ENCODE measurements around the gene SRP19.
"Not testable (repeated sequence)": the region's sequence is repeated elsewhere in the genome, so short reads cannot be mapped to it uniquely, and the experiment has no call there.

Gene SRP19

DNA sequence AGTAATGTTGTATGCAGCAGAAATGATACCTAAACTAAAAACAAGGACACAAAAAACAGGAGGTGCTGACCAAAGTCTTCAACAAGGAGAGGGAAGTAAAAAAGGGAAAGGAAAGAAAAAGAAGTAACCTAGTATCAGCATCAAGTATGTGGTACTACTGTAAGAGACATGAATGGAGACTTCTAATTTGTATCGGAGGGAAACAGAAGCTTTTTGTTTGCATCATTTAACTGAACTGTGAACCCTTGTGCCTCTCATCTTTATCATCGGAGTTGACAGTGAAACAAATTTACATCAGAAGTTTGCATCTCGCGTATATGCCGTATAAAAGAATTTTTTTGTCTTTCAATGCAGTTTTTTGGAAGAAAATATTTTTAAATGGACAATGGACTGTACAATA lies 6.3 kb downstream of the SRP19 start:
- Histone ChIP-seq H3K36me3 (ENCODE audit: insufficient read depth, low read length) (peaks cover 40% of the 10 kb centered on the region), H3K27ac (ENCODE audit: low read depth, low read length) (no peak overlapping the region), H3K4me1 (ENCODE audit: control insufficient read depth, insufficient read depth, low read length, unreplicated experiment) (peaks cover 21% of the 10 kb centered on the region), H2AFZ (ENCODE audit: low read length, unreplicated experiment) (no peak overlapping the region), H3K79me2 (ENCODE audit: control insufficient read depth, insufficient read depth, low read length, unreplicated experiment) (peaks cover 35% of the 10 kb centered on the region), H3K4me3 (ENCODE audit: low read depth, low read length) (no peak overlapping the region), H3K27me3 (ENCODE audit: insufficient read depth, low read length) (no peaks in the 10 kb centered on the region)

DNA sequence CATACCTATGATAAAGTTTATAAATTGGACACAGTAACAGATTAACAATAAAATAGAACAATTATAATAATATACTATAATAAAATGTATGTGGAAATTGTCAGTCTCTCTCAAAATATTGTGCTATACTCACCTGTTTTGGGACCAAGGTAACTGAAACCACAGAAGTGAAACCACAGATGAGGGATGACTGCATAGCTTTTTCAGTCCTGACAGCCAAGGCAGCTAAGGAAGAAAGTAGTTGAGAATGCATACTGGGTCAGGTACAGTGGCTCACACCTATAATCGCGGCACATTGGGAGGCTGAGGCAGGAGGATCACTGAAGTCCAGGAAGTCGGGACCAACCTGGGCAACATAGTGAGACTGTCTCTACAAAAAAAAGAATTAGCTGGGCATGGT lies 8.9 kb downstream of the SRP19 start:
- Histone ChIP-seq H3K4me3 (ENCODE audit: low read depth, low read length) (no peak overlapping the region), H3K79me2 (ENCODE audit: control insufficient read depth, insufficient read depth, low read length, unreplicated experiment) (peaks cover 12% of the 10 kb centered on the region), H3K36me3 (ENCODE audit: insufficient read depth, low read length) (peaks cover 30% of the 10 kb centered on the region), H3K4me1 (ENCODE audit: control insufficient read depth, insufficient read depth, low read length, unreplicated experiment) (no peaks in the 10 kb centered on the region), H3K27me3 (ENCODE audit: insufficient read depth, low read length) (no peaks in the 10 kb centered on the region), H2AFZ (ENCODE audit: low read length, unreplicated experiment) (no peak overlapping the region), H3K27ac (ENCODE audit: low read depth, low read length) (no peak overlapping the region)

DNA sequence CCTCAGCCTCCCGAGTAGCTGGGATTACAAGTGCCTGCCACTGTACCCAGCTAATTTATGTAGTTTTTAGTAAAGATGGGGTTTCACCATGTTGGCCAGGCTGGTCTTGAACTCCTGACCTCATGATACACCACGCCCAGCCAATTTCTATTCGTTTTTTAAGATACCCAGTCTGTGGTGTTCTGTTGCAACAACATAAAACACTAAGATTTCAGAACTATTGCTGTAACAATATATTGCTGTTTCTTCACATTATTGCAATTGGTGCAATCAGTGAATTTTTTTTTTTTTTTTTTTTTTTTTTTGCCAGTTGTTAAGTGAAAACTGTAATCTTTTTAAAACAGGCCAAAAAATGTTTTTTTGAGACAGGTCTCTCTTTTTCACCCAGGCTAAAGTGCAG lies 9.9 kb downstream of the SRP19 start:
- Histone ChIP-seq H3K27me3 (ENCODE audit: insufficient read depth, low read length) (no peaks in the 10 kb centered on the region), H3K4me3 (ENCODE audit: low read depth, low read length) (no peak overlapping the region), H3K4me1 (ENCODE audit: control insufficient read depth, insufficient read depth, low read length, unreplicated experiment) (peaks cover 1% of the 10 kb centered on the region), H3K79me2 (ENCODE audit: control insufficient read depth, insufficient read depth, low read length, unreplicated experiment) (peaks cover 9% of the 10 kb centered on the region), H3K36me3 (ENCODE audit: insufficient read depth, low read length) (peaks cover 30% of the 10 kb centered on the region), H2AFZ (ENCODE audit: low read length, unreplicated experiment) (no peak overlapping the region), H3K27ac (ENCODE audit: low read depth, low read length) (no peak overlapping the region)

DNA sequence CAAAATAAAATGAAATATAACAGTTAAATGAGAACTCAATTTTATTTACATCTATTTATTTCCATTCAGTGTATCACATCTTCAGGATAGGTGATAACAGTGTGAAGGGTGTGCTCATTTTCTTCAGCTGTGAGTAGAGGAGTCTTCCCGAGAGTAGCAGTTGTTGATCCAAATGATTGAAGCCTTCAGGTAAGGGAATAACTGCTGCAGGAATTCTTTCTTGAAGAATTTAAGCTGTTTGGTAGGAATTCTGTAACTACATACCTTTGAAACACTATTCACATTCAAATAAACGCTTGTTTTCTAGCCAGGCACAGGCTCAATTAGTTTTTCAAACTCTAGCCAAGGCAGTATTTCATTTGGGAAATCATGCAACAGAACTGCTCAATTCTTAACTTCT lies 15.3 kb downstream of the SRP19 start:
- Histone ChIP-seq H3K27me3 (ENCODE audit: insufficient read depth, low read length) (no peaks in the 10 kb centered on the region), H3K79me2 (ENCODE audit: control insufficient read depth, insufficient read depth, low read length, unreplicated experiment) (peaks cover 2% of the 10 kb centered on the region), H2AFZ (ENCODE audit: low read length, unreplicated experiment) (no peak overlapping the region), H3K27ac (ENCODE audit: low read depth, low read length) (no peak overlapping the region), H3K4me3 (ENCODE audit: low read depth, low read length) (no peak overlapping the region), H3K36me3 (ENCODE audit: insufficient read depth, low read length) (peaks cover 26% of the 10 kb centered on the region), H3K4me1 (ENCODE audit: control insufficient read depth, insufficient read depth, low read length, unreplicated experiment) (peaks cover 8% of the 10 kb centered on the region)

DNA sequence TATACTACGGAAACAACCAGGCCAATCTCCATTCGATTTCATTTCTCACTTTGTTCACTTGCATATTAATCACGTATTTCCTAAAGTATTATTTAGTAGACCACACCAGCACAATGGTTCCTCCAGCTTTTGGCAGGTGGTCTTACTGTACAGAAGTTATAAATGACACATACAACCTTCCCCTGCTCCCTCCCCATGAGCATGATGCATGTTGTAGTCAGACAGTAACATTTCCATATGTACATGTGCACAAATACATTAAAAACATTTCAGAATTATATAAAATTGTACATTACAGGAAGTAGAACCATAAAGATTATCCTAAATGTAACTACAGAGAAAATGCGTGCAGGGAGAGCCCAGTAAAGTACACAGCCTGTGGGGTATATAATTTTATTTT lies 17.0 kb downstream of the SRP19 start:
- Histone ChIP-seq H3K79me2 (ENCODE audit: control insufficient read depth, insufficient read depth, low read length, unreplicated experiment) (peaks cover 2% of the 10 kb centered on the region), H2AFZ (ENCODE audit: low read length, unreplicated experiment) (no peak overlapping the region), H3K27me3 (ENCODE audit: insufficient read depth, low read length) (no peaks in the 10 kb centered on the region), H3K4me3 (ENCODE audit: low read depth, low read length) (no peak overlapping the region), H3K36me3 (ENCODE audit: insufficient read depth, low read length) (peaks cover 35% of the 10 kb centered on the region), H3K27ac (ENCODE audit: low read depth, low read length) (no peak overlapping the region), H3K4me1 (ENCODE audit: control insufficient read depth, insufficient read depth, low read length, unreplicated experiment) (peaks cover 8% of the 10 kb centered on the region)

DNA sequence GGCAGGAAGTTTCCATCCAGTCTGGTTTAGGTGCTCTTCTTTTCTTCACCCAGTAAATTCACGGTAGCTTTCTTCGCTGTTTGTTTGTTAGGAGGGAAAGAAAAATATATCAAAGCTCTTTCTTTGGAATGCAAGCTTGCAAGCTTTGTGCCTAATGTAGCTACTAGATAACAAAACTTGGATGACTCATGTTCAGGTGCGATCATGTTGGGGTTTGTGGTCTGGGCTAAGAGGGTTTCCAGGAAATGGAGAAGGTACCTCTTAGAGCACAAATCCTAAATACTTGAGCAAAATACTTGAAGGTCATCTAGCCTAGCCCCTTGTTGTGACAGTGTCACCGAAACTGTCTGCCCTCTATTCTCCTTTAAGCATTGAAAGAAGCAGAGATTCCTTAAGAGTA lies 17.7 kb downstream of the SRP19 start:
- Histone ChIP-seq H3K27ac (ENCODE audit: low read depth, low read length) (no peak overlapping the region), H3K79me2 (ENCODE audit: control insufficient read depth, insufficient read depth, low read length, unreplicated experiment) (peaks cover 2% of the 10 kb centered on the region), H2AFZ (ENCODE audit: low read length, unreplicated experiment) (no peak overlapping the region), H3K4me1 (ENCODE audit: control insufficient read depth, insufficient read depth, low read length, unreplicated experiment) (peaks cover 8% of the 10 kb centered on the region), H3K4me3 (ENCODE audit: low read depth, low read length) (no peak overlapping the region), H3K27me3 (ENCODE audit: insufficient read depth, low read length) (no peaks in the 10 kb centered on the region), H3K36me3 (ENCODE audit: insufficient read depth, low read length) (peaks cover 35% of the 10 kb centered on the region)

DNA sequence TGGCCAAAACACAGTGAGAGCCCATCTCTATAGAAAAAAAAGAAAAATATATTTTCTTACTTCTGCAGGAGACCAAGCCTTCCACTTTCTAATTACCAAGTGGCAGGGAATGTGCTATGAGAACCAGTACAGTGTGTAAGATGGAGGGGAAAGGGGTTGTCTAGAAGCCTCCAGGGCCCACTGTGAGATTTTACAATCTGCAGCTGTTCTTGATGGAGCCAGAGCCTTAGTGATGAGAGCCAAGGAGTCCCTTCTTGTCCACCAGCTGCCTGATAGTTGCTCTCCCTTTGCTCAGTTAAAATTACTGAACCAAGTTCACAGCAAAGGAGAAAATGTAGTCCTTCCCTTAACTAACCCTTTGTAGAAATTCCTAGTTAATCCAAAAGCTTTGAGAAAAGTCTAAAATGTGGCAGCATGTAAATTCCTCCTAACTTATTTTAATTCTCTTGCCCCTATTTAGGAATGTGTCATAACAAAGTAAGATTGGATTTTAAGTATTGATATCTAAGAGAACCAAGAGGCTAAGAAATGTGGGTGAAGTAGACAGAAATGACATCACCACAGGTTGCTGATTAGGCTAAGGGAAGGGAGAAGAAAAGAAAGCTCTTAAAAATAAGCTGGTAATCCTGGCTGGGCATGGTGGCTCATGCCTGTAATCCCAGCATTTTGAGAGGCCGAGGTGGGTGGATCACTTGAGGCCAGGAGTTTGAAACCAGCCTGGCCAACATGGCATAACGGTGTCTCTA lies 19.3 kb downstream of the SRP19 start:
- Histone ChIP-seq H3K27ac (ENCODE audit: low read depth, low read length) (no peak overlapping the region), H3K27me3 (ENCODE audit: insufficient read depth, low read length) (no peaks in the 10 kb centered on the region), H3K4me3 (ENCODE audit: low read depth, low read length) (no peak overlapping the region), H3K36me3 (ENCODE audit: insufficient read depth, low read length) (peaks cover 35% of the 10 kb centered on the region), H3K4me1 (ENCODE audit: control insufficient read depth, insufficient read depth, low read length, unreplicated experiment) (peaks cover 8% of the 10 kb centered on the region), H3K79me2 (ENCODE audit: control insufficient read depth, insufficient read depth, low read length, unreplicated experiment) (peaks cover 2% of the 10 kb centered on the region), H2AFZ (ENCODE audit: low read length, unreplicated experiment) (no peak overlapping the region)

DNA sequence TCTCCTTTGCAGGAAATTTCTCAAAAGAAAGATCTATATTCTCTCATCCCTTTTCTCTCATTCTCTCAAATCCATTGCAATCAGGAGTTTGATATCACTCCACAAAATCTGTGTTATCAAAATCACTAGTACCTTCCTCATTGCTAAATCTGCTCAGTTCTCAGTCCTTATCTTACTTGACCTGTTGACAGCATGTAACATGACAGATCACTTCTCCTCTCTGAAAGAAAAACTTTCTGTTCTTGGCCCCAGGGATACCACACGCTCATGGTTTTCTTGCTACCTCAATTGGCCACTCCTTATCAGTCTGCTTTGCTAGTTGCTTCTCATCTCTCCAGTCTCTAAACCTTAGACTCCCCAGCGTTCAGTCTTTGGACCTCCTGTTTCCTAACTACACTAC lies 22.1 kb downstream of the SRP19 start:
- Histone ChIP-seq H3K4me3 (ENCODE audit: low read depth, low read length) (no peak overlapping the region), H2AFZ (ENCODE audit: low read length, unreplicated experiment) (no peak overlapping the region), H3K27me3 (ENCODE audit: insufficient read depth, low read length) (no peaks in the 10 kb centered on the region), H3K36me3 (ENCODE audit: insufficient read depth, low read length) (peaks cover 37% of the 10 kb centered on the region), H3K27ac (ENCODE audit: low read depth, low read length) (no peak overlapping the region), H3K4me1 (ENCODE audit: control insufficient read depth, insufficient read depth, low read length, unreplicated experiment) (peaks cover 5% of the 10 kb centered on the region), H3K79me2 (ENCODE audit: control insufficient read depth, insufficient read depth, low read length, unreplicated experiment) (peaks cover 3% of the 10 kb centered on the region)

DNA sequence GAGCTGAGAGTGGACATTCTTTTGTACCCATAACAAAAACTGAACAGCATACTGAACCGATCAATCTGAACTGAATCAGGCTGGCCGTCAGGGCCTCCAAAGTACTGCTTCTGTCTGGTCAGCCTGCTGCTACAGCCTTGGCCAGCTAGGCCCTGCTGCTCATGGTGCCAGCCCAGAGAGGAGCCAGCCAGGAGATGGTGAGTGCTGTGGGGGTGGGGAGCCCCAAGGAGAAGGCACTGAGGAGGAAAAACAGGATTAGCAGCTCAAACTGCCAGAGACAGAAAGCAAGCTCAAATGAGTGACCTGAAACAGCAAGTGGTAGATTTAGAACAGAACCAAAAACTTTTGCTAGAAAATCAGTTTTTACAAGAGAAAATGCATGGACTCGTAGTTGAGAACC lies 23.9 kb downstream of the SRP19 start:
- H3K79me2 ChIP-seq (ENCODE audit: control insufficient read depth, insufficient read depth, low read length, unreplicated experiment) = peaks cover 9% of the 10 kb centered on the region
- peaks cover 41% of the 10 kb centered on the region for H3K36me3 ChIP-seq (ENCODE audit: insufficient read depth, low read length)
- H3K4me3 ChIP-seq (ENCODE audit: low read depth, low read length) = no peak overlapping the region
- H3K27ac ChIP-seq (ENCODE audit: low read depth, low read length) = no peak overlapping the region
- no peak overlapping the region for H2AFZ ChIP-seq (ENCODE audit: low read length, unreplicated experiment)
- no peaks in the 10 kb centered on the region for H3K27me3 ChIP-seq (ENCODE audit: insufficient read depth, low read length)
- no peaks in the 10 kb centered on the region for H3K4me1 ChIP-seq (ENCODE audit: control insufficient read depth, insufficient read depth, low read length, unreplicated experiment)

DNA sequence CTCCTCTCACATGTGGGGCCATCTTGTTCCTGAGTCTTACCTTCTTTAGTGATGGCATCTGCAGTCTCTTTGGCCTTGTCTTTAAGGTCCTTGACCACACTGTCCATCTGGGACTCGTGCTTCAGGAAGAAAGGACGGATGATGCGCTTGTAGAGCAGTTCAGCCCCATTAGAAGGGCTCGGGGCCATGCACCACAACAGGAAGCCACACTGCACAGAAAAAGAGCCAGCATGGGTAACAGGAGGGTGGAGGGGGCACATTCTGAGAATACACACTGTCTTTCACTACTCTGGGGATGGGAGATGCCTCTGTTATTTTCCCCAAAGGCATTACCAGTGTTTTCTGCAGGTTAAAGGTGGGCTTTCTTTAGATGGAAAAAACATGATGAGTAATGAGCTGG lies 25.9 kb downstream of the SRP19 start:
- no peaks in the 10 kb centered on the region for H3K27me3 ChIP-seq (ENCODE audit: insufficient read depth, low read length)
- H3K4me3 ChIP-seq (ENCODE audit: low read depth, low read length) = no peak overlapping the region
- no peaks in the 10 kb centered on the region for H3K4me1 ChIP-seq (ENCODE audit: control insufficient read depth, insufficient read depth, low read length, unreplicated experiment)
- no peak overlapping the region for H3K27ac ChIP-seq (ENCODE audit: low read depth, low read length)
- H3K36me3 ChIP-seq (ENCODE audit: insufficient read depth, low read length) = peaks cover 38% of the 10 kb centered on the region
- H3K79me2 ChIP-seq (ENCODE audit: control insufficient read depth, insufficient read depth, low read length, unreplicated experiment) = peaks cover 11% of the 10 kb centered on the region
- no peak overlapping the region for H2AFZ ChIP-seq (ENCODE audit: low read length, unreplicated experiment)

DNA sequence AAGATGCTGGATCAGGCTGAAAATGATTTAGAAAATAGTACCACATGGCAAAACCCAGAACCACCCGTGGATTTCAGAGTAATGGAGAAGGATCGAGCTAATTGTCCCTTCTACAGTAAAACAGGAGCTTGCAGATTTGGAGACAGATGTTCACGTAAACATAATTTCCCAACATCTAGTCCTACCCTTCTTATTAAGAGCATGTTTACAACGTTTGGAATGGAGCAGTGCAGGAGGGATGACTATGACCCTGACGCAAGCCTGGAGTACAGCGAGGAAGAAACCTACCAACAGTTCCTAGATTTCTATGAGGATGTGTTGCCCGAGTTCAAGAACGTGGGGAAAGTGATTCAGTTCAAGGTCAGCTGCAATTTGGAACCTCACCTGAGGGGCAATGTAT lies 31.0 kb downstream of the SRP19 start:
- H3K36me3 ChIP-seq (ENCODE audit: insufficient read depth, low read length) = peaks cover 15% of the 10 kb centered on the region

More for the DNA sequence above, 31.0 kb downstream of the SRP19 start:
- not testable (repeated sequence) for H2AFZ ChIP-seq (ENCODE audit: low read length, unreplicated experiment); H3K27ac ChIP-seq (ENCODE audit: low read depth, low read length); H3K4me3 ChIP-seq (ENCODE audit: low read depth, low read length); H3K4me1 ChIP-seq (ENCODE audit: control insufficient read depth, insufficient read depth, low read length, unreplicated experiment); H3K27me3 ChIP-seq (ENCODE audit: insufficient read depth, low read length)
- H3K79me2 ChIP-seq (ENCODE audit: control insufficient read depth, insufficient read depth, low read length, unreplicated experiment) = peaks cover 16% of the 10 kb centered on the region
